HEK293 (cell line): ENCODE results near the gene TRIM44.

Experiments used
- BCL11A ChIP-seq: fragments of 450-650 bp; formaldehyde crosslinking; IDR thresholded peaks from 2 replicates; pipeline ENCODE4 v1.5.1; 2016; ENCODE audit warnings: low read depth, missing biosample characterization, missing genetic modification characterization
- FEZF1 ChIP-seq: fragments of 450-650 bp; formaldehyde crosslinking; IDR thresholded peaks from 2 replicates; pipeline ENCODE4 v1.5.1; 2016; ENCODE audit warnings: missing biosample characterization, missing genetic modification characterization
- MYNN ChIP-seq: fragments of 450-650 bp; formaldehyde crosslinking; IDR thresholded peaks from 2 replicates; pipeline ENCODE4 v1.5.1; 2016; ENCODE audit warnings: missing biosample characterization, missing genetic modification characterization, borderline replicate concordance
- REST ChIP-seq: fragments of 450-650 bp; formaldehyde crosslinking; IDR thresholded peaks from 2 replicates; pipeline ENCODE4 v1.5.1; 2016; ENCODE audit warnings: missing biosample characterization, missing genetic modification characterization
- SP3 ChIP-seq: fragments of 450-650 bp; formaldehyde crosslinking; IDR thresholded peaks from 2 replicates; pipeline ENCODE4 v1.5.1; 2016; ENCODE audit warnings: missing biosample characterization, missing genetic modification characterization
- ZBTB11 ChIP-seq: fragments of 450-650 bp; formaldehyde crosslinking; conservative IDR thresholded peaks from 2 replicates; pipeline ENCODE4 v1.5.1; 2016; ENCODE audit warnings: low read depth, missing biosample characterization, missing genetic modification characterization
- ZBTB21 ChIP-seq: fragments of 450-650 bp; formaldehyde crosslinking; IDR thresholded peaks from 2 replicates; pipeline ENCODE4 v1.5.1; 2017; ENCODE audit warnings: missing biosample characterization, missing genetic modification characterization
- ZNF146 ChIP-seq: fragments of 450-650 bp; formaldehyde crosslinking; IDR thresholded peaks from 2 replicates; pipeline ENCODE4 v1.5.1; 2016; ENCODE audit warnings: missing biosample characterization, missing genetic modification characterization
- ZNF302 ChIP-seq: fragments of 450-650 bp; formaldehyde crosslinking; IDR thresholded peaks from 2 replicates; pipeline ENCODE4 v1.5.1; 2016; ENCODE audit warnings: missing biosample characterization, missing genetic modification characterization, low read depth
- ZNF555 ChIP-seq: fragments of 450-650 bp; formaldehyde crosslinking; conservative IDR thresholded peaks from 2 replicates; pipeline ENCODE4 v1.5.1; 2017; ENCODE audit warnings: missing biosample characterization, mild to moderate bottlenecking, missing genetic modification characterization, inconsistent platforms
- TF ChIP-seq, protein P1 (sequence below): fragments of 450-650 bp; formaldehyde crosslinking; IDR thresholded peaks from 2 replicates; pipeline ENCODE4 v1.5.1; 2016; ENCODE audit warnings: missing biosample characterization, missing genetic modification characterization
- TF ChIP-seq, protein P2 (sequence below): fragments of 450-650 bp; formaldehyde crosslinking; IDR thresholded peaks from 2 replicates; pipeline ENCODE4 v1.5.1; 2016; ENCODE audit warnings: missing biosample characterization, missing genetic modification characterization

DNA sequence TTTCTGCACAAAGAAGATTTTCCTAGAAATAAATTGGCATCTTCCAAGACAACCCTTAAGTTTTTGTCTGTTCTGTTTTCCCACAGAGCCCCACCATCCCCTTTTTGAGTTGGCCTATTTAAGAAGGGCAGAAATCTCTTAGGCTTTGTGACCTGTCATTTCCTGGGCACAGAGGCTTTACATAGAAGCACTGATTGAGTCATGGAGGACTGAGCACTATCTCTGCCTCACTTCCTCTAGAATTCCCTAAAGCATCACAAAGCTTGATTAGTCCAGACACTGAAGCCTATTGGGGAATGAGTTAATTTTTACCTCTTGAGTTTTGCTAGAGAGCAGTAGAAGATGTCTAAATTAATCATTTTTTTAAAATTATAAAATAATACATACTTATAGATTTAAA lies 25.4 kb downstream of the TRIM44 start:
- TF ChIP-seq, protein P1, sequence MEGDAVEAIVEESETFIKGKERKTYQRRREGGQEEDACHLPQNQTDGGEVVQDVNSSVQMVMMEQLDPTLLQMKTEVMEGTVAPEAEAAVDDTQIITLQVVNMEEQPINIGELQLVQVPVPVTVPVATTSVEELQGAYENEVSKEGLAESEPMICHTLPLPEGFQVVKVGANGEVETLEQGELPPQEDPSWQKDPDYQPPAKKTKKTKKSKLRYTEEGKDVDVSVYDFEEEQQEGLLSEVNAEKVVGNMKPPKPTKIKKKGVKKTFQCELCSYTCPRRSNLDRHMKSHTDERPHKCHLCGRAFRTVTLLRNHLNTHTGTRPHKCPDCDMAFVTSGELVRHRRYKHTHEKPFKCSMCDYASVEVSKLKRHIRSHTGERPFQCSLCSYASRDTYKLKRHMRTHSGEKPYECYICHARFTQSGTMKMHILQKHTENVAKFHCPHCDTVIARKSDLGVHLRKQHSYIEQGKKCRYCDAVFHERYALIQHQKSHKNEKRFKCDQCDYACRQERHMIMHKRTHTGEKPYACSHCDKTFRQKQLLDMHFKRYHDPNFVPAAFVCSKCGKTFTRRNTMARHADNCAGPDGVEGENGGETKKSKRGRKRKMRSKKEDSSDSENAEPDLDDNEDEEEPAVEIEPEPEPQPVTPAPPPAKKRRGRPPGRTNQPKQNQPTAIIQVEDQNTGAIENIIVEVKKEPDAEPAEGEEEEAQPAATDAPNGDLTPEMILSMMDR: no peak
- TF ChIP-seq ZBTB21 (tag by site-specific recombination): no peak
- TF ChIP-seq ZBTB11: no peak
- TF ChIP-seq ZNF555: no peak
- no peak for TF ChIP-seq REST (tag by site-specific recombination)
- no peak for TF ChIP-seq SP3 (tag by site-specific recombination)
- no peak for TF ChIP-seq ZNF146
- no peak for TF ChIP-seq ZNF302 (tag by site-specific recombination)
- TF ChIP-seq, protein P2, sequence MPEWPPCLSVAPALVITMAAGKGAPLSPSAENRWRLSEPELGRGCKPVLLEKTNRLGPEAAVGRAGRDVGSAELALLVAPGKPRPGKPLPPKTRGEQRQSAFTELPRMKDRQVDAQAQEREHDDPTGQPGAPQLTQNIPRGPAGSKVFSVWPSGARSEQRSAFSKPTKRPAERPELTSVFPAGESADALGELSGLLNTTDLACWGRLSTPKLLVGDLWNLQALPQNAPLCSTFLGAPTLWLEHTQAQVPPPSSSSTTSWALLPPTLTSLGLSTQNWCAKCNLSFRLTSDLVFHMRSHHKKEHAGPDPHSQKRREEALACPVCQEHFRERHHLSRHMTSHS (tag by site-specific recombination): no peak
- no peak for TF ChIP-seq MYNN (tag by site-specific recombination)
- TF ChIP-seq FEZF1 (tag by site-specific recombination): no peak
- no peak for TF ChIP-seq BCL11A
